ENCODE measurements around the gene MRPL14.

The MRPL14 gene

GRCh38 chr6:44116641-44117382, 10.4 kb downstream of the MRPL14 start:
- Histone ChIP-seq H3K9ac (ENCODE audit: low read length) (no peak overlapping the region), H3K9me2 (replicated peaks; ENCODE audit: insufficient read depth, low read length) (no peaks in the 10 kb centered on the region), H3K27me3 (replicated peaks; ENCODE audit: insufficient read depth, low read length) (no peaks in the 10 kb centered on the region), H3K4me1 (ENCODE audit: low read length) (peaks cover 62% of the 10 kb centered on the region), H3K4me3 (ENCODE audit: low read length) (0 out of 2 replicates have a peak overlapping the region, but pooled peaks have one; percentile 12), H2AFZ (ENCODE audit: low read length) (no peak overlapping the region), H3F3A (ENCODE audit: insufficient read depth, low read length) (peaks cover 38% of the 10 kb centered on the region), H3K9me3 (replicated peaks; ENCODE audit: insufficient read depth, low read length) (no peaks in the 10 kb centered on the region), H3K36me3 (replicated peaks; ENCODE audit: insufficient read depth, low read length) (no peaks in the 10 kb centered on the region), H3K27ac (ENCODE audit: low read length) (peak overlapping the region; percentile 81), H3K79me2 (ENCODE audit: low read length) (peaks cover 81% of the 10 kb centered on the region), H3K4me2 (ENCODE audit: low read depth, low read length) (peak overlapping the region; percentile 65), H4K20me1 (ENCODE audit: insufficient read depth, low read length) (peaks cover 27% of the 10 kb centered on the region)
- TF ChIP-seq CTCF (IDR thresholded peaks at IDR 0.05; ENCODE audit: low read length) (no peak), EZH2phosphoT487 (IDR thresholded peaks at IDR 0.05; ENCODE audit: low read length) (no peak), EZH2 (optimal IDR thresholded peaks at IDR 0.05; ENCODE audit: low read depth, low read length) (no peak)
- no peak for DNase-seq

- TF ChIP-seq CTCF (IDR thresholded peaks at IDR 0.05; ENCODE audit: low read length) = no peak
- Histone ChIP-seq H3K9me3 (replicated peaks; ENCODE audit: insufficient read depth, low read length) (no peaks in the 10 kb centered on the region), H3K36me3 (replicated peaks; ENCODE audit: insufficient read depth, low read length) (no peaks in the 10 kb centered on the region), H3K4me2 (ENCODE audit: low read depth, low read length) (peak overlapping the region; percentile 79), H3F3A (ENCODE audit: insufficient read depth, low read length) (peaks cover 46% of the 10 kb centered on the region), H3K9me2 (replicated peaks; ENCODE audit: insufficient read depth, low read length) (no peaks in the 10 kb centered on the region), H3K79me2 (ENCODE audit: low read length) (peaks cover 81% of the 10 kb centered on the region), H3K9ac (ENCODE audit: low read length) (peak overlapping the region; percentile 33), H4K20me1 (ENCODE audit: insufficient read depth, low read length) (peaks cover 20% of the 10 kb centered on the region), H2AFZ (ENCODE audit: low read length) (no peak overlapping the region), H3K27ac (ENCODE audit: low read length) (peak overlapping the region; percentile 81), H3K27me3 (replicated peaks; ENCODE audit: insufficient read depth, low read length) (no peaks in the 10 kb centered on the region), H3K4me1 (ENCODE audit: low read length) (peaks cover 71% of the 10 kb centered on the region), H3K4me3 (ENCODE audit: low read length) (no peak overlapping the region)
- peak; percentile 88 for DNase-seq
These were observed 11.4 kb downstream of the MRPL14 start for GRCh38 chr6:44115866-44116265.

GRCh38 chr6:44113414-44113813, 13.8 kb downstream of the MRPL14 start:
- no peaks in the 10 kb centered on the region for H3K36me3 ChIP-seq (replicated peaks; ENCODE audit: insufficient read depth, low read length)
- peaks cover 58% of the 10 kb centered on the region for H3F3A ChIP-seq (ENCODE audit: insufficient read depth, low read length)
- no peak overlapping the region for H3K9ac ChIP-seq (ENCODE audit: low read length)
- H3K4me1 ChIP-seq (ENCODE audit: low read length) = peaks cover 89% of the 10 kb centered on the region
- no peaks in the 10 kb centered on the region for H3K9me3 ChIP-seq (replicated peaks; ENCODE audit: insufficient read depth, low read length)
- no peaks in the 10 kb centered on the region for H3K27me3 ChIP-seq (replicated peaks; ENCODE audit: insufficient read depth, low read length)
- TF ChIP-seq EZH2phosphoT487 (IDR thresholded peaks at IDR 0.05; ENCODE audit: low read length) = no peak
- TF ChIP-seq CTCF (IDR thresholded peaks at IDR 0.05; ENCODE audit: low read length) = peak; percentile 48
- TF ChIP-seq EZH2 (optimal IDR thresholded peaks at IDR 0.05; ENCODE audit: low read depth, low read length) = no peak
- H3K79me2 ChIP-seq (ENCODE audit: low read length) = peaks cover 78% of the 10 kb centered on the region
- H3K4me3 ChIP-seq (ENCODE audit: low read length) = no peak overlapping the region
- no peak overlapping the region for H3K27ac ChIP-seq (ENCODE audit: low read length)
- no peak overlapping the region for H3K4me2 ChIP-seq (ENCODE audit: low read depth, low read length)
- no peaks in the 10 kb centered on the region for H3K9me2 ChIP-seq (replicated peaks; ENCODE audit: insufficient read depth, low read length)
- no peak for DNase-seq
- no peak overlapping the region for H2AFZ ChIP-seq (ENCODE audit: low read length)
- 0 out of 2 replicates have a peak, but pooled peaks cover 4% of the 10 kb centered on the region for H4K20me1 ChIP-seq (ENCODE audit: insufficient read depth, low read length)

Data from MM.1S (cell line).